Upper lobe of left lung (tissue), 6 donors: ENCODE data around the gene ATIC. TPM values are rescaled to one million over a fixed set of nuclear protein-coding genes. Genes with fewer than 3 reads are reported as not detected.

Source experiments
- ATAC-seq, 2 donors: fragments of 200-7000 bp; cut with Tn5 transposase; one replicate each; pipeline ENCODE4 v1.9.1; 2022; ENCODE audit warnings: mild to moderate bottlenecking in 2 of 2, moderate library complexity in 2 of 2; ENCODE audit not compliant: low FRiP score in 2 of 2
- DNase-seq, 2 donors: peaks; one replicate each; pipeline ENCODE4 v3.0.0-alpha.2; 2019 to 2020
- H3K27ac ChIP-seq, 4 donors: fragments of 200-600 bp; sonication (generic); one replicate each; pipeline ENCODE4 v1.5.1; 2016 to 2019
- H3K27me3 ChIP-seq, 4 donors: fragments of 200-600 bp; sonication (generic); one replicate each; pipeline ENCODE4 v1.5.1; 2017 to 2019
- H3K36me3 ChIP-seq, 4 donors: fragments of 200-600 bp; sonication (generic); one replicate each; pipeline ENCODE4 v1.5.1; 2016 to 2019
- H3K4me1 ChIP-seq, 4 donors: fragments of 200-600 bp; sonication (generic); one replicate each; pipeline ENCODE4 v1.5.1; 2018 to 2019
- H3K4me3 ChIP-seq, 4 donors: fragments of 200-600 bp; sonication (generic); one replicate each; pipeline ENCODE4 v1.5.1; 2017 to 2019; ENCODE audit warnings: mild to moderate bottlenecking in 2 of 4, moderate library complexity in 1 of 4
- H3K9me3 ChIP-seq, 4 donors: fragments of 200-600 bp; sonication (generic); one replicate each; pipeline ENCODE4 v1.5.1; 2018 to 2019
- CTCF ChIP-seq, 6 experiments: fragments of 450-650 bp in 4 of 6; fragments of 200-600 bp in 2 of 6; sonication (generic) in 2 of 6; IDR thresholded peaks; one replicate each; pipeline ENCODE4 v1.5.1; 2016 to 2019; ENCODE audit warnings: antibody characterized with exemption in 6 of 6
- EP300 ChIP-seq, 4 donors: sonication (generic); formaldehyde crosslinking; IDR thresholded peaks; one replicate each; pipeline ENCODE4 v1.5.1; 2017; ENCODE audit warnings: antibody characterized with exemption in 4 of 4, control low read depth in 2 of 4
- POLR2A ChIP-seq, 4 donors: fragments of 450-650 bp; IDR thresholded peaks; one replicate each; pipeline ENCODE4 v1.5.1; 2016 to 2017; ENCODE audit warnings: antibody characterized with exemption in 4 of 4, mild to moderate bottlenecking in 2 of 4
- POLR2AphosphoS5 ChIP-seq, 2 donors: sonication (generic); formaldehyde crosslinking; IDR thresholded peaks; one replicate each; pipeline ENCODE4 v1.5.1; 2017; ENCODE audit warnings: antibody characterized with exemption in 2 of 2
- WGBS, 2 donors: methylation state at CpG; one replicate each; pipeline ENCODE4 v1.1.5; 2017 to 2018; 5-methylcytosine and 5-hydroxymethylcytosine counted together
- total RNA-seq, 6 donors: library from RNA; depleted of rRNA in 4 of 6; stranded (reverse); fragments of >200 nt in 4 of 6; gene quantifications; one replicate each; pipeline versions ENCODE4 v1.1.0 to v1.2.1, GENCODE V29; 2016 to 2021
- donor health status: DM: no; HTN: no; CAD: no; lungs with moderate emphysema.
- donor health status: DM: no; HTN: yes; CAD: no; lungs with severe emphysema.

The ATIC gene
- 10 to 100 TPM; 25.1 to 69.2 (median 56.6) TPM for total RNA-seq

GRCh38 chr2:215311625-215312396 lies at the start of gene ATIC:
Gene ATIC (plus strand): TSS chr2:215312059. CDS start chr2:215312143, 84 bp downstream.
- Histone ChIP-seq H3K27ac (peak within 1 kb of the TSS; percentile 71 to 83 (median 79)), H3K4me1 (peaks cover 0 to 24% (median 9%) of the 10 kb centered on the region in 4 donors), H3K4me3 (peak within 1 kb of the TSS; percentile 48 to 72 (median 65)), H3K36me3 (no peaks in the 10 kb centered on the region), H3K9me3 (no peaks in the 10 kb centered on the region), H3K27me3 (no peaks in the 10 kb centered on the region)
- ATAC-seq (peak; percentile 97 to 99), DNase-seq (peak; percentile 96 to 97)
- WGBS, 2 donors: 2 to 4% methylated on average over 16 to 26 of the region's 64 CpGs
- TF ChIP-seq CTCF (IDR thresholded peaks at IDR 0.05) (peak in 2 of 6 experiments; percentile 10 to 41), POLR2A (IDR thresholded peaks at IDR 0.05) (peak in 3 of 4 donors; percentile 33 to 76 (median 45)), EP300 (IDR thresholded peaks at IDR 0.05) (peak in 1 of 4 donors; percentile 47), POLR2AphosphoS5 (IDR thresholded peaks at IDR 0.05) (peak; percentile 60 to 69)

GRCh38 chr2:215262303-215262702 lies 49.6 kb upstream of the ATIC start:
- no peaks in the 10 kb centered on the region for H3K9me3 ChIP-seq
- WGBS, 2 donors: 95 to 100% methylated on average over 1 of the region's 1 CpG
- H3K36me3 ChIP-seq: no peaks in the 10 kb centered on the region
- no peak for ATAC-seq
- DNase-seq: no peak
- H3K4me1 ChIP-seq: no peaks in the 10 kb centered on the region
- no peak overlapping the region for H3K4me3 ChIP-seq
- H3K27me3 ChIP-seq: no peaks in the 10 kb centered on the region
- H3K27ac ChIP-seq: no peak overlapping the region
- TF ChIP-seq POLR2A (IDR thresholded peaks at IDR 0.05) (no peak), CTCF (IDR thresholded peaks at IDR 0.05) (no peak), EP300 (IDR thresholded peaks at IDR 0.05) (no peak), POLR2AphosphoS5 (IDR thresholded peaks at IDR 0.05) (no peak)

GRCh38 chr2:215262741-215263362 lies 49.0 kb upstream of the ATIC start:
- H3K36me3 ChIP-seq: no peaks in the 10 kb centered on the region
- TF ChIP-seq POLR2AphosphoS5 (IDR thresholded peaks at IDR 0.05) (no peak), POLR2A (IDR thresholded peaks at IDR 0.05) (no peak), EP300 (IDR thresholded peaks at IDR 0.05) (no peak), CTCF (IDR thresholded peaks at IDR 0.05) (no peak)
- H3K27ac ChIP-seq: no peak overlapping the region
- DNase-seq: no peak
- H3K4me3 ChIP-seq: no peak overlapping the region
- no peaks in the 10 kb centered on the region for H3K4me1 ChIP-seq
- H3K27me3 ChIP-seq: no peaks in the 10 kb centered on the region
- no peak for ATAC-seq
- H3K9me3 ChIP-seq: no peaks in the 10 kb centered on the region
- 78 to 83% methylated on average over 4 of the region's 4 CpGs for WGBS, 2 donors

GRCh38 chr2:215264374-215264773 lies 47.5 kb upstream of the ATIC start:
- TF ChIP-seq EP300 (IDR thresholded peaks at IDR 0.05): no peak
- TF ChIP-seq POLR2AphosphoS5 (IDR thresholded peaks at IDR 0.05): no peak
- no peak for TF ChIP-seq CTCF (IDR thresholded peaks at IDR 0.05)
- no peak for TF ChIP-seq POLR2A (IDR thresholded peaks at IDR 0.05)
- Histone ChIP-seq H3K27ac (no peak overlapping the region), H3K27me3 (no peaks in the 10 kb centered on the region), H3K9me3 (no peaks in the 10 kb centered on the region), H3K4me3 (no peak overlapping the region), H3K4me1 (peaks cover 0 to 2% (median under 1%) of the 10 kb centered on the region in 4 donors), H3K36me3 (no peaks in the 10 kb centered on the region)
- no peak for DNase-seq
- no peak for ATAC-seq
- 88% methylated on average over 4 of the region's 4 CpGs for WGBS, 2 donors
